ENCODE data around the gene RPL36A. TPM values are rescaled to one million over a fixed set of nuclear protein-coding genes. Genes with fewer than 3 reads are reported as not detected.

The RPL36A gene
- total RNA-seq, 1 donor from 2014 or later = 845 TPM

DNA sequence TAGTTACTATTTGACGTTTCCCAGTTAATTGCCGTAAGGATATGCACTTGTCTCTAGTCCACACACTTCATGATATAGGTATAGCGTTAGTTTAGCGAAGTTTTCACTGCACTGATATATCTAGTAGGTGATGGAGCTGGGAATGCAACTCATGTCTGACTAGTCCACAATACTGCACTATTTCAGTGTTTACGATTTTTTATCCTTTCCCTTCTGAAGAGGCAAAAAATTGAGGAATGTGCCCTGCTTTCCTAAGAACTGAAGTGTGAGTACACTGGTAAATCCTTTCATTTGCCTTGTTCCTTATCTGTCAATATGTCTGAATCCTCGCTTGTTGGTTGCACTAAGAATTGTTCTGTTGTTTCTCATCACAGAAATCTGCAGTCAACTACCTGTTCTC, 1.0 kb downstream of the RPL36A start:
- peak overlapping the region; percentile 68 for H3K4me3 ChIP-seq (ENCODE audit: low read depth, low read length)
- TF ChIP-seq CTCF (conservative IDR thresholded peaks at IDR 0.05; ENCODE audit: low read depth, low read length) = no peak
- DNase-seq (ENCODE audit: low read depth) = no peak

DNA sequence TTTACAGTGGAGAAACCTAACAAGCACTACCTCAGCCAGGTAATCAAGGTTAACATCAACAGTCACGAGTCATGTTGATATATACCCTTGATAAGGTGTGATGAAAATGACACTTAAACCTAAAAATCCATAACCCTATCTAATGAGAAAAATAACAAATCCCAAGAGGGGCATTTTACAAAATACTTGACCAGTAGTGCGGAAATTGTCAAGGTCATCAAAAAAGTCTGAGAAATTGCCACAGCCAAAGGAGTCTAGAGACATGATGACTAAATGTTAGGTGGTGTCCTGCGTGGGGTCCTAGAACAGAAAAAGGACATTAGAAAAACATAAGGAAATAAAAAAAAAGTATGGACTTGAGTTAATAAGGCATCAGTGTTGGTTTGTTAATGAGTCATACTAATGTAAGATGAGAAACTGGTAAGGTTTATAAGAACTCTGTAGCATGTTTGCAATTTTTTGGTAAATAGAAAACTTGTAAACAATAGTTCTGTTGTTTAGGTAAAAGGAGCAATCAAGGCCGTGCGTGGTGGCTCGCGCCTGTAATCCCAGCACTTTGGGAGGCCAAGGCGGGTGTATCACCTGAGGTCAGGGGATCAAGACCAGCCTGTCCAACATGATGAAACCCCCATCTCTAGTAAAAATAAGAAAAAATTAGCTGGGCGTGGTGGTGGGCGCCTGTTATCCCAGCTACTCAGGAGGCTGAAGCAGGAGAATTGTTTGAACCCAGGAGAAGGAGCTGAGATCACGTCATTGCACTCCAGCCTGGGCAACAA, 2.9 kb downstream of the RPL36A start:
- DNase-seq (ENCODE audit: low read depth) = no peak
- no peak overlapping the region for H3K4me3 ChIP-seq (ENCODE audit: low read depth, low read length)
- no peak for TF ChIP-seq CTCF (conservative IDR thresholded peaks at IDR 0.05; ENCODE audit: low read depth, low read length)

GRCh38 chrX:101394372-101394771, 3.6 kb downstream of the RPL36A start:
- no peak for TF ChIP-seq CTCF (conservative IDR thresholded peaks at IDR 0.05; ENCODE audit: low read depth, low read length)
- H3K4me3 ChIP-seq (ENCODE audit: low read depth, low read length) = no peak overlapping the region
- no peak for DNase-seq (ENCODE audit: low read depth)

DNA sequence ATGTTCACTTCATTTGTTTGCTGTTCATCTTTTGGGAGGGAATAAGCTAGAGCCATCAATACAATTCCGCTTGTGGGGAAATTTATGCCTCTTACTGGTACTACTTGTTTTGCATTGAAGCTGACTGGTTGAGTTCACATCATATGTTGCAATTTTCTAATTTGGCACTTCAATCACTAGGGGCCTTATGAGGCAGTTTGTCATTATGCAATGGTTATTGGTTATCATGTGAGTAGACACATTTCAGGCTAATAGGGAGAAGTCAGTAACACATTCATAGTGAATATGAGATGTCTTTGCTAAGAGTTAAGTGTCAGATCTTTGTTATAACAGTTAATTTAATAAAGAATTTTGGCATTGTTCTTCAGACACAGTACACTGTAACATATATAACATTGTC, 5.0 kb downstream of the RPL36A start:
- H3K4me3 ChIP-seq (ENCODE audit: low read depth, low read length) = no peak overlapping the region
- no peak for TF ChIP-seq CTCF (conservative IDR thresholded peaks at IDR 0.05; ENCODE audit: low read depth, low read length)
- no peak for DNase-seq (ENCODE audit: low read depth)

DNA sequence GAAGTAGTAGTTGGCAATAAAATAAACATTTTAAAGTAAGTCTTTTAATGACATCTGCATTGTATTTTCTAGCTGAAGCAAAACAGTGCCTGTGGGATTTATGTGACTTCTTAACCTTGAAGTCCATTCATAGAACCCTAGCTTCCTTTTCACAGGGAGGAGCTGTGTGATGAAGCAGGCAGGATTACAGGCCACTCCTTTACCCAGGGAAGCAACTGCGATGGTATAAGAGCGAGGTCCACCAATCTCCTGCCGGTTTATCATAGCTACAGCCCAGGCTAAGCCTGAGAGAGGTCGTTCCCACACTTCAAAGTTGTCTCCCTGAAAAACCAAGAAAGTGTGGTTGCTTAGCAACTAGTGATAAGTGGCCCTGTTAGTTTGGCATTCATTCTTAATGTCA, 7.0 kb downstream of the RPL36A start:
- DNase-seq (ENCODE audit: low read depth) = no peak

DNA sequence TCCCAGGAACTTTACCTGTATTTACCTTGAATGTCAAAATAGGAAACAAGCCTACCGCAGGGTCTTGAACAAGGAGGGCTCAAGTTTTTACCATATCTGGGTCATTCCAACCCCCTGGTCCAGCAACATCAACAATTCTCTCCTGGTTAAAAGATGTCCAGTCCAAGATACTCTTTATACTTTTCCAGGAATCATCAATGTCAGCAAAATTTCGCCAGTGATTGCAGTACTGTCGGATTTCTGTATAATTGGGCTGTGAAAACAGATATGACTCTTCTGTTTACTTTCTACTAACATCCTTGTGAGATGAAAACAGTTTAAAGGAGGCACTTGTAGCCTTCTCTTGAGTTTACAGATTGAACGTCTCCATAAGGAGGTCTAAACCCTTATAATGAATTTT, 7.9 kb downstream of the RPL36A start:
- DNase-seq (ENCODE audit: low read depth) = no peak
- no peak for TF ChIP-seq CTCF (conservative IDR thresholded peaks at IDR 0.05; ENCODE audit: low read depth, low read length)
- H3K4me3 ChIP-seq (ENCODE audit: low read depth, low read length) = no peak overlapping the region

More for the DNA sequence above, 7.0 kb downstream of the RPL36A start:
- no peak for TF ChIP-seq CTCF (conservative IDR thresholded peaks at IDR 0.05; ENCODE audit: low read depth, low read length)
- H3K4me3 ChIP-seq (ENCODE audit: low read depth, low read length) = no peak overlapping the region

DNA sequence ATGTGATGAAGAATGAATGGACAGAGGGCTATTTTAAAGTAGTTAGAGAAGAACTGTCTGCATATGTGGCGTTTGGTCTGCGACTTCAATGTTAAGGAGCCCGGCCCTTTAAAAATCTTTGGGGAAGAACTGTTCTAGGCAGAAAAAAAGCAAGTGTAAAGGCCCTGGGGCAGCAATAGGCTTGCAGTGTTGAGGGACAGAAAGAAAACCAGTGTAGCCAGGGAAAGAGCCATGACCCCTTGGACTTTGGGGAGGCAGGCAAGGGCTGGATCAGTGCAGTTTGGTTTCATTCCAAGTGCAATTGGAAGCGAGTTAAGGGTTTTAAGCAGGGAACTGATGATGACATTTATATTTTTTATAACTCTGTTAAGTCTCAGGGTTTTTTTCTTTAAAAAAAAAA, 9.0 kb downstream of the RPL36A start:
- TF ChIP-seq CTCF (conservative IDR thresholded peaks at IDR 0.05; ENCODE audit: low read depth, low read length) = no peak
- DNase-seq (ENCODE audit: low read depth) = no peak
- no peak overlapping the region for H3K4me3 ChIP-seq (ENCODE audit: low read depth, low read length)

All from epithelial cell of proximal tubule (primary cell).